Mesothelial cell of epicardium (in vitro differentiated cells): ENCODE results near the gene ZFR2. TPM values are rescaled to one million over a fixed set of nuclear protein-coding genes. Genes with fewer than 3 reads are reported as not detected.

Experiments
- DNase-seq, 2 experiments: peaks; one replicate each; pipeline ENCODE4 v3.0.0; 2021; ENCODE audit warnings: low spot score in 2 of 2; ENCODE audit not compliant: unreplicated experiment in 2 of 2
- H3K27ac Mint-ChIP-seq: 2 replicates; pipeline ENCODE4 v1.8.0; 2021; ENCODE audit warnings: mixed read lengths
- H3K27me3 Mint-ChIP-seq: 2 replicates; pipeline ENCODE4 v1.8.0; 2021; ENCODE audit warnings: low read depth, mixed read lengths
- H3K36me3 Mint-ChIP-seq: 2 replicates; pipeline ENCODE4 v1.8.0; 2021; ENCODE audit warnings: mixed read lengths
- H3K4me1 Mint-ChIP-seq: 2 replicates; pipeline ENCODE4 v1.8.0; 2021; ENCODE audit warnings: mixed read lengths
- H3K4me3 Mint-ChIP-seq: 2 replicates; pipeline ENCODE4 v1.8.0; 2021; ENCODE audit warnings: mild to moderate bottlenecking, moderate library complexity, mixed read lengths
- H3K9me3 Mint-ChIP-seq: 2 replicates; pipeline ENCODE4 v1.8.0; 2021; ENCODE audit warnings: mixed read lengths
- total RNA-seq: library from RNA; stranded (reverse); gene quantifications from 3 replicates; pipeline ENCODE4 v1.2.1, GENCODE V29; 2021
- TF ChIP-seq, protein P1 (sequence below): fragments of 200-600 bp; sonication (generic); IDR thresholded peaks from one replicate; pipeline ENCODE4 v1.5.0; 2021; ENCODE audit warnings: antibody characterized with exemption; ENCODE audit not compliant: unreplicated experiment

ZFR2 gene
- total RNA-seq, 1 donor from 2014 or later, result 3.6 TPM

DNA sequence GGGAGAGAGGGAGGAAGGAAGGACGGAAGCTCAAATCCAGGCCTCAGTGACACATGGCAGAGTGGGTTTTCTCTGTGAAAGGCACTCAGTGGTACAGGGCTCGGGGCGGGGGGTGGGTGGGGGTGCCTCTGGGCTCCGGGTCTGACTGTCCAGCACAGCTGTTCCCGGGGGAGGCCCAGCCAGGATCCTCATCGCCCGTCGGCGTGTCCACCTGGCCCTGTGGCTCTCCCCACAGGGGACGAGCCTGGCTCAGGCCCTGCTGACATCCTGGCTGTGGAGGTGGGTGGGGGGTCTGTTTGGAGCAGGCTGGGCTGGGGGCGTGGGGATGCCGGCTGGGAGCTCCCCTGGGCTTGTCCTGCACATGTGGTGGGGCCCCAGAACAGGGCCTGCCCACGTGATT lies 64.4 kb downstream of the ZFR2 start:
- no peak overlapping the region for H3K4me3 Mint-ChIP-seq
- peaks cover 46% of the 10 kb centered on the region for H3K27me3 Mint-ChIP-seq
- H3K9me3 Mint-ChIP-seq, result no peaks in the 10 kb centered on the region
- H3K4me1 Mint-ChIP-seq, result peaks cover 1% of the 10 kb centered on the region
- DNase-seq, result no peak
- TF ChIP-seq, protein P1, sequence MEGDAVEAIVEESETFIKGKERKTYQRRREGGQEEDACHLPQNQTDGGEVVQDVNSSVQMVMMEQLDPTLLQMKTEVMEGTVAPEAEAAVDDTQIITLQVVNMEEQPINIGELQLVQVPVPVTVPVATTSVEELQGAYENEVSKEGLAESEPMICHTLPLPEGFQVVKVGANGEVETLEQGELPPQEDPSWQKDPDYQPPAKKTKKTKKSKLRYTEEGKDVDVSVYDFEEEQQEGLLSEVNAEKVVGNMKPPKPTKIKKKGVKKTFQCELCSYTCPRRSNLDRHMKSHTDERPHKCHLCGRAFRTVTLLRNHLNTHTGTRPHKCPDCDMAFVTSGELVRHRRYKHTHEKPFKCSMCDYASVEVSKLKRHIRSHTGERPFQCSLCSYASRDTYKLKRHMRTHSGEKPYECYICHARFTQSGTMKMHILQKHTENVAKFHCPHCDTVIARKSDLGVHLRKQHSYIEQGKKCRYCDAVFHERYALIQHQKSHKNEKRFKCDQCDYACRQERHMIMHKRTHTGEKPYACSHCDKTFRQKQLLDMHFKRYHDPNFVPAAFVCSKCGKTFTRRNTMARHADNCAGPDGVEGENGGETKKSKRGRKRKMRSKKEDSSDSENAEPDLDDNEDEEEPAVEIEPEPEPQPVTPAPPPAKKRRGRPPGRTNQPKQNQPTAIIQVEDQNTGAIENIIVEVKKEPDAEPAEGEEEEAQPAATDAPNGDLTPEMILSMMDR, result no peak
- no peak overlapping the region for H3K27ac Mint-ChIP-seq
- H3K36me3 Mint-ChIP-seq, result no peaks in the 10 kb centered on the region

- no peak for DNase-seq
- TF ChIP-seq, protein P1, result no peak
- no peak overlapping the region for H3K27ac Mint-ChIP-seq
- H3K4me3 Mint-ChIP-seq, result no peak overlapping the region
- no peaks in the 10 kb centered on the region for H3K36me3 Mint-ChIP-seq
- peaks cover 50% of the 10 kb centered on the region for H3K27me3 Mint-ChIP-seq
- H3K4me1 Mint-ChIP-seq, result peaks cover 1% of the 10 kb centered on the region
- no peaks in the 10 kb centered on the region for H3K9me3 Mint-ChIP-seq
Measured at GRCh38 chr19:3803986-3804385, 64.9 kb downstream of the ZFR2 start.

DNA sequence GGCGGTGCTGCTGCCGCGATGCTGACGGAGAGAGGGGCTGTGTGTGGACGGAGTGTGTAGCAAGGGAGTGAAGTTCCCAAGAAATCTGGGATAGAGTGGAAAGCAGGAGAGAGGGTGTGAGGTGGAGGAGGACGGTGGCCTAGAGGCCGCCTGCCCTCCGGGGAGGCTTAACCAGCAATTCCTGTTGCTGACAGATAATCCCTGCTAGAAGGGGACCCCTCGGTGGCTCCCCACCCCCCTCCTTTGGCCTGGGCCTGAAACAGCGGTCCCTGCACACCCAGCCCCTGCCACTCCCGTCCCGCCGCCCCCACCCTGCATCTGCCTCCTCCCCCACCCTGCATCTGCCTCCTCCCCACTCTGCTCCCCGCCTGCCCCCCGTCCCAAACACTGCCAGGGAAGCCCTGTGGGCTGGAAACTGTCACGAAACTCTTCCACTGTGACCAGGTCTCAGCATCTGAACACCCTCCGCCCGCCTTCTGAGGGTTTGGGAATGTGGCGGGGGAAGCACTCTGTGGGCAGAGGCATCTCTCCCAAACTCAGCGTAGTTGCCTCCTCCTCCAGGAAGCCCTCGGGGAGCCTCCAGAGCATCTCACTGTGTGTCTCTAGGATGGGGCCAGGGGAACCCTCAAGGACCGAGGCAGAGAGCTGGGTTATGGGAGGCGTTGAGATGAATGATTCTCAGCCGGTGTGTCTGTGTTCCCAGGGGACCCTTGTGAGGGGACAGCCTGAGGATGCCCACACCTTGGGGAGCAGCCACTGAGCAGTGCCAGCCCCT lies 65.5 kb downstream of the ZFR2 start:
- peaks cover 1% of the 10 kb centered on the region for H3K4me1 Mint-ChIP-seq
- H3K27ac Mint-ChIP-seq, result no peak overlapping the region
- H3K27me3 Mint-ChIP-seq, result peaks cover 52% of the 10 kb centered on the region
- TF ChIP-seq, protein P1, result no peak
- DNase-seq, result no peak
- no peak overlapping the region for H3K4me3 Mint-ChIP-seq
- no peaks in the 10 kb centered on the region for H3K36me3 Mint-ChIP-seq
- no peaks in the 10 kb centered on the region for H3K9me3 Mint-ChIP-seq

DNA sequence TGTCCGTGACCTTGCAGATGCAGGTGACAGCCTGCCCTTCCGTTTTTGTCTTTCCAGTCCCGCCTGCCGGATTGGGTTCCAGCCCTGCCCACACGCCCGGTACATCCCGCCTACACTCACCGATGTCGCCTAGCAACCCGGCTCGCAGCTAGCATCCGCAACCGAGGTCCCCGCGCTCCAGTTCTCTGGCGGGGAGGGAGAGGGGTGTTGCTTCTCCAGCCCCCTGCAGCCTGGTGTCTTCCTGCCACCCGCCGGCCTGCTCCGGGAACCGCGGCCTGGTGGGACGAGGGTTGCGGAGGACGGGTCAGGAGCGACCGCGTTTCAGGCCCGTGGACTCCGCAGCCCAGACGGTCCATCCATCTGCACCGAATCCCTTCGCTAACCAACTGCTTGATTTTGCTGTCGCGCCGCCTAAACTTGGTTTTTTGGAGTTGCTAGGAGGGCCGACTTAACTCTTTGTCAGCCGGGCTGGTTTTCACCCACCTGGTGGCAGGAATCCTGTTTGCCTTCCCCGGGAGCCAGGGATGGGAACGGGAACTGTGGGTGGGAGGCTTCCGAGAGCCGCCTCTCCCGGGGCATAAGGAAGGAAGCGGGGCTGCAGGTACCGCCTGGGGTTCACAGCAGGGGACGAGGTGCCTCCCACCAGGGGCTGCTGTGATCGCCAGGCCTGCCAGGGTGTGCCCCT lies 67.3 kb downstream of the ZFR2 start:
- Mint-ChIP-seq H3K4me1 (peaks cover 1% of the 10 kb centered on the region), H3K9me3 (peaks cover 5% of the 10 kb centered on the region), H3K36me3 (no peaks in the 10 kb centered on the region), H3K27ac (no peak overlapping the region), H3K27me3 (peaks cover 57% of the 10 kb centered on the region), H3K4me3 (no peak overlapping the region)
- TF ChIP-seq, protein P1, result peak; percentile 32
- no peak for DNase-seq

- Mint-ChIP-seq H3K9me3 (peaks cover 7% of the 10 kb centered on the region), H3K27me3 (peaks cover 57% of the 10 kb centered on the region), H3K4me3 (no peak overlapping the region), H3K27ac (no peak overlapping the region), H3K4me1 (peaks cover 1% of the 10 kb centered on the region), H3K36me3 (no peaks in the 10 kb centered on the region)
- TF ChIP-seq, protein P1, result no peak
- DNase-seq, result no peak
Measured at GRCh38 chr19:3800996-3801395, 67.8 kb downstream of the ZFR2 start.
